CD1c-positive myeloid dendritic cell (primary cell): Measurements from ENCODE around the gene HTT.

Experiments
- DNase-seq: peaks from one replicate; pipeline ENCODE4 v3.0.0-alpha.2; 2016; ENCODE audit errors: extremely low spot score

Gene HTT

GRCh38 chr4:3200423-3201090, 126.1 kb downstream of the HTT start:
- no peak for DNase-seq

- peak; percentile 63 for DNase-seq
These were observed 127.5 kb downstream of the HTT start for GRCh38 chr4:3201718-3202702.

- peak; percentile 35 for DNase-seq
These were observed 128.6 kb downstream of the HTT start for GRCh38 chr4:3202836-3203820.

- DNase-seq, result no peak
These were observed 129.5 kb downstream of the HTT start for GRCh38 chr4:3203971-3204431.

- no peak for DNase-seq
These were observed 131.5 kb downstream of the HTT start for GRCh38 chr4:3205995-3206394.

- DNase-seq, result no peak
These were observed 132.1 kb downstream of the HTT start for GRCh38 chr4:3206439-3207100.

- DNase-seq, result no peak
These were observed 133.1 kb downstream of the HTT start for GRCh38 chr4:3207531-3208037.

GRCh38 chr4:3208826-3209225, 134.3 kb downstream of the HTT start:
- DNase-seq, result no peak

GRCh38 chr4:3209551-3210325, 135.3 kb downstream of the HTT start:
- DNase-seq, result no peak

GRCh38 chr4:3210467-3210866, 136.0 kb downstream of the HTT start:
- DNase-seq, result no peak

- no peak for DNase-seq
These were observed 137.4 kb downstream of the HTT start for GRCh38 chr4:3211866-3212265.

- DNase-seq, result no peak
These were observed 138.1 kb downstream of the HTT start for GRCh38 chr4:3212391-3213105.

GRCh38 chr4:3213106-3213425, 138.6 kb downstream of the HTT start:
- no peak for DNase-seq

GRCh38 chr4:3213661-3214250, 139.3 kb downstream of the HTT start:
- no peak for DNase-seq

- no peak for DNase-seq
These were observed 140.8 kb downstream of the HTT start for GRCh38 chr4:3215256-3215655.

- no peak for DNase-seq
These were observed 141.3 kb downstream of the HTT start for GRCh38 chr4:3215733-3216132.

- no peak for DNase-seq
These were observed 142.8 kb downstream of the HTT start for GRCh38 chr4:3217266-3217665.

GRCh38 chr4:3217771-3218170, 143.3 kb downstream of the HTT start:
- DNase-seq, result no peak
